HL-60 (cell line): Measurements from ENCODE around the gene RNF227.

Source experiments
- DNase-seq, 2 experiments: peaks; one replicate each; pipeline ENCODE4 v3.0.0-alpha.2; 2010 to 2020; ENCODE audit warnings: low read depth in 1 of 2, low spot score in 1 of 2
- H3K27ac ChIP-seq: fragments of 250-450 bp; sonication (Bioruptor Pico); replicated peaks from 2 replicates; pipeline ENCODE4 v1.5.1; 2020; ENCODE audit warnings: mild to moderate bottlenecking, moderate library complexity
- H3K27me3 ChIP-seq: fragments of 250-450 bp; sonication (Bioruptor Pico); 2 replicates; pipeline ENCODE4 v1.5.1; 2021; ENCODE audit warnings: mild to moderate bottlenecking, moderate library complexity; ENCODE audit not compliant: insufficient read depth, poor library complexity, severe bottlenecking
- H3K4me3 ChIP-seq: replicated peaks from 2 replicates; pipeline ENCODE4 v1.5.1; 2011; ENCODE audit warnings: mild to moderate bottlenecking, control low read depth, low read length; ENCODE audit not compliant: insufficient read depth
- GABPA ChIP-seq: IDR thresholded peaks from 2 replicates; pipeline ENCODE4 v1.6.1; 2012; ENCODE audit warnings: low read depth
- POLR2AphosphoS5 ChIP-seq: IDR thresholded peaks from 2 replicates; pipeline ENCODE4 v1.6.1; 2012; ENCODE audit warnings: low read depth
- SPI1 ChIP-seq: IDR thresholded peaks from 2 replicates; pipeline ENCODE4 v1.6.1; 2012; ENCODE audit warnings: low read depth, mild to moderate bottlenecking, borderline replicate concordance
- TF ChIP-seq, protein P1 (sequence below): IDR thresholded peaks from 2 replicates; pipeline ENCODE4 v1.6.1; 2012; ENCODE audit warnings: low read depth; ENCODE audit not compliant: insufficient replicate concordance
- TF ChIP-seq, protein P2 (sequence below): IDR thresholded peaks from one replicate; pipeline ENCODE4 v1.5.1; 2011; ENCODE audit warnings: low read length, control low read depth, inconsistent platforms; ENCODE audit not compliant: insufficient read depth

RNF227 gene

DNA sequence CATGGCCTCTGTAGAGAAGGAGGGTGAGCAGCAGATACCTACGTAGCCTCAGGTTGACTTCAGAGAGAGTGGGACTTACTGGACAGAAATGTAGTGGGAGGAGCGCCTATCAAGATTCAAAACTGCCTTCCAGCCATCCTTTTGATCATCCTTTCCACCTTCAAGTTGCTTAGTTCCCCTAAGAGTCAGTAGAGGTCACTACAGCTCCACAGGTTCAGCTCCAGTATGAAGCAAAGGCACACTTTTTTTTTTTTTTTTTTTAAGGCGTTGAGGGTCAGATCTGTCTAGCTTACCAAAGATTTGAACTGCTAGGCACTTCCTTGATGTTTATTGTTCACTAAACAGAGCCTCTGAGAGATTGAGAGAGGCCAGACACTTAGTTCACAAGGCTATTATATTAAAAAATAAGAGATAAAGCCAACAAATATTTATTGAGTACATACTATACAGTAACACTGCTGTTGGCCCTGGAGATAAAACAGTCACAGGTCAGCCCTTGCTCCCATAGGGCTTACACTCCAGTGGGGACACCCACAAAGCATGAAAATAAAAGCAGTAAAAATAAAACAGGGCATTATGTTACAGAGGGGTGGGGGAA is 3.1 kb downstream of the RNF227 start:
- TF ChIP-seq, protein P1, sequence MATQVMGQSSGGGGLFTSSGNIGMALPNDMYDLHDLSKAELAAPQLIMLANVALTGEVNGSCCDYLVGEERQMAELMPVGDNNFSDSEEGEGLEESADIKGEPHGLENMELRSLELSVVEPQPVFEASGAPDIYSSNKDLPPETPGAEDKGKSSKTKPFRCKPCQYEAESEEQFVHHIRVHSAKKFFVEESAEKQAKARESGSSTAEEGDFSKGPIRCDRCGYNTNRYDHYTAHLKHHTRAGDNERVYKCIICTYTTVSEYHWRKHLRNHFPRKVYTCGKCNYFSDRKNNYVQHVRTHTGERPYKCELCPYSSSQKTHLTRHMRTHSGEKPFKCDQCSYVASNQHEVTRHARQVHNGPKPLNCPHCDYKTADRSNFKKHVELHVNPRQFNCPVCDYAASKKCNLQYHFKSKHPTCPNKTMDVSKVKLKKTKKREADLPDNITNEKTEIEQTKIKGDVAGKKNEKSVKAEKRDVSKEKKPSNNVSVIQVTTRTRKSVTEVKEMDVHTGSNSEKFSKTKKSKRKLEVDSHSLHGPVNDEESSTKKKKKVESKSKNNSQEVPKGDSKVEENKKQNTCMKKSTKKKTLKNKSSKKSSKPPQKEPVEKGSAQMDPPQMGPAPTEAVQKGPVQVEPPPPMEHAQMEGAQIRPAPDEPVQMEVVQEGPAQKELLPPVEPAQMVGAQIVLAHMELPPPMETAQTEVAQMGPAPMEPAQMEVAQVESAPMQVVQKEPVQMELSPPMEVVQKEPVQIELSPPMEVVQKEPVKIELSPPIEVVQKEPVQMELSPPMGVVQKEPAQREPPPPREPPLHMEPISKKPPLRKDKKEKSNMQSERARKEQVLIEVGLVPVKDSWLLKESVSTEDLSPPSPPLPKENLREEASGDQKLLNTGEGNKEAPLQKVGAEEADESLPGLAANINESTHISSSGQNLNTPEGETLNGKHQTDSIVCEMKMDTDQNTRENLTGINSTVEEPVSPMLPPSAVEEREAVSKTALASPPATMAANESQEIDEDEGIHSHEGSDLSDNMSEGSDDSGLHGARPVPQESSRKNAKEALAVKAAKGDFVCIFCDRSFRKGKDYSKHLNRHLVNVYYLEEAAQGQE: no peak
- TF ChIP-seq, protein P2, sequence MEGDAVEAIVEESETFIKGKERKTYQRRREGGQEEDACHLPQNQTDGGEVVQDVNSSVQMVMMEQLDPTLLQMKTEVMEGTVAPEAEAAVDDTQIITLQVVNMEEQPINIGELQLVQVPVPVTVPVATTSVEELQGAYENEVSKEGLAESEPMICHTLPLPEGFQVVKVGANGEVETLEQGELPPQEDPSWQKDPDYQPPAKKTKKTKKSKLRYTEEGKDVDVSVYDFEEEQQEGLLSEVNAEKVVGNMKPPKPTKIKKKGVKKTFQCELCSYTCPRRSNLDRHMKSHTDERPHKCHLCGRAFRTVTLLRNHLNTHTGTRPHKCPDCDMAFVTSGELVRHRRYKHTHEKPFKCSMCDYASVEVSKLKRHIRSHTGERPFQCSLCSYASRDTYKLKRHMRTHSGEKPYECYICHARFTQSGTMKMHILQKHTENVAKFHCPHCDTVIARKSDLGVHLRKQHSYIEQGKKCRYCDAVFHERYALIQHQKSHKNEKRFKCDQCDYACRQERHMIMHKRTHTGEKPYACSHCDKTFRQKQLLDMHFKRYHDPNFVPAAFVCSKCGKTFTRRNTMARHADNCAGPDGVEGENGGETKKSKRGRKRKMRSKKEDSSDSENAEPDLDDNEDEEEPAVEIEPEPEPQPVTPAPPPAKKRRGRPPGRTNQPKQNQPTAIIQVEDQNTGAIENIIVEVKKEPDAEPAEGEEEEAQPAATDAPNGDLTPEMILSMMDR: peak; percentile 36
- H3K27ac ChIP-seq: peak overlapping the region; percentile 53; the same call in 1 of the 2 replicates
- H3K27me3 ChIP-seq: no peaks in the 10 kb centered on the region
- no peak overlapping the region for H3K4me3 ChIP-seq
- DNase-seq: peak; percentile 49 to 60

DNA sequence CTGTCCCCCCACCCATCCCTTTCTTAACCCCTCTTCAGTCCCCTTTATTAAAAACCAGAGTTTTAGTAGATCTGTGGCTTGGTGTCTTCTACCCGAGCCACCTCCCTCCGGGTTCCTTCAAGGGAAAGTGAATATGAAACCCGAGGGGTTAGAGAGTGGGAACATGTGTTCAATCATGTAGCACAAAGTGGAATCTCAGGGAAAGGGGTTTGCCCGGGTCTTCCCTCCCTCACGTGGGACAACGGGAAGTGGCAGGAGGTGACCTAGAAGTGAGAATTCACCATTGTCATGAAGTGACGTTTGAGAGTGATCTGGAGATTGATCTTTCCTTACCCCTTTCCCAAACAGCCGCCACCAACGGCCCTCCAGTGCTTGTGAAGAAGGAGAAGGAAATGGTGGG is 5.0 kb downstream of the RNF227 start:
- no peak for DNase-seq
- Histone ChIP-seq H3K27ac (no peak overlapping the region; the same call in 1 of the 2 replicates), H3K27me3 (no peaks in the 10 kb centered on the region), H3K4me3 (no peak overlapping the region)
- TF ChIP-seq, protein P1: no peak
- no peak for TF ChIP-seq GABPA
- TF ChIP-seq POLR2AphosphoS5: no peak
- TF ChIP-seq SPI1: no peak
- TF ChIP-seq, protein P2: no peak

DNA sequence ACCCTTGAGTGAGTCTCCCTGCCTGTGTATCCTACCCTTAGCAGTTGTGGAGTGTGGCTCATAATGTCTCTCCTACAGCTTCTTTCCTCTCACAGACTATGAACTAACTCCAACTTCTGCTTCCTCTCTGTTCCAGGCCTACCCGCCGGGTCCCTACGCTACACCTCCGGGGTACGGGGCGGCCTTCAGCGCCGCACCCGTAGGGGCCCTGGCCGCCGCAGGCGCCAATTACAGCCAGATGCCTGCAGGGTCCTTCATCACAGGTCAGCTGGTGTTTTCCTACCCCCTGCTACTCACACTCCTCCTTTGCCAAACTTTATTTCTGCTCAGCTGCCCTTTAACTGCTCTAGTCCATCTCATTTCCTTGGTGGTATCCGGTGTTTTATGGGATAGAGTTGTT is 5.4 kb downstream of the RNF227 start:
- no peak for TF ChIP-seq SPI1
- TF ChIP-seq POLR2AphosphoS5: no peak
- TF ChIP-seq GABPA: no peak
- TF ChIP-seq, protein P2: no peak
- TF ChIP-seq, protein P1: no peak
- H3K4me3 ChIP-seq: no peak overlapping the region
- peak in 1 of 2 experiments; percentile 7 for DNase-seq
- no peaks in the 10 kb centered on the region for H3K27me3 ChIP-seq
- no peak overlapping the region; the same call in 1 of the 2 replicates for H3K27ac ChIP-seq
